Urothelium cell line (cell line): ENCODE results near the gene MSRB1.

Source experiments
- DNase-seq: peaks from one replicate; pipeline ENCODE4 v3.0.0; 2011; ENCODE audit warnings: low spot score, mixed read lengths
- FAIRE-seq: peaks from 2 replicates; lab custom pipeline; 2011; peaks lifted over from hg19 to GRCh38; lab: Jason Lieb, UNC

The MSRB1 gene, protein sequence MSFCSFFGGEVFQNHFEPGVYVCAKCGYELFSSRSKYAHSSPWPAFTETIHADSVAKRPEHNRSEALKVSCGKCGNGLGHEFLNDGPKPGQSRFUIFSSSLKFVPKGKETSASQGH

DNA sequence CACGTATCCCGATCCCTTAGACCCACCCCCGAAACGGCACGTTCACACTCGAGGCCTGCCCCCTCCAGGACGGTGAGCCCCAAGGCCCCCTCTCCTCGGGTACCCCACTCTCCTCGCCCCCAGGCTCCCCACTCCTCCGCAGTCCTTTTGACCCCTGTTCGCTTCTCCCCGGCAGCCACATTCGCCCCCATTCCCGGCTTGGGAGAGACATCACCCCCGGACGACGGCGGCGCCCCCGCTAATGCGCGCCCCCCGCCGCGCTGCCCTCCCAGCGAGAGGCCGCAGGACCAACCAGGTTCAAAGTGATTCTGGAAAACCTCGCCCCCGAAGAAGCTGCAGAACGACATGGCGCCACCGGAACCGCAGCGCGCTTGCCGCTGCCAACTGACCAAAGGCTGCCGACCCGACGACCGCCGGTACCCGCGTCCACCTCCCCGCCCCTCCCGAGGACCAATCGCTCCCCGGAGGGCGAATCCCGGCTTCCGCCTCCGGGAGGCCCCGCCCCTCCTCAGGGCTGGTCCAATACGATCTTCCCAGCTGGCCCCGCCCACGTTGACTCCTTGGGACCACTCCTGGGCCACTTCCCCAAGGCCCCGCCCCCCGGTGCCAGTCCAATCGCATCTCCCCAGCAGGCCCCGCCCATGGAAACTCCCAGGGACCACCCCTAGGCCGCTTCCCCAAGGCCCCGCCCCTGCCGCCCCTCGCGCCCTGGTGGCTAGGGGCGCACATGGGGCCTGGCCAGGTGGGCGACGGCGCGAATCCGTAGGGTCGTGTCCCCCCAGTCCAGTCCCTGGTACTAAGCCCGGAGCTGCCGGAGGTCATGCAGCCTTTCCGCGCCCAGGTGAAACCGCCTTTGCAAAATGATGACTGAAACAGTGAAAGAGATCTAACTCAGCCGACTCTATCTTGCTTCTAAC, at the start of gene MSRB1:
TSS of gene MSRB1 (minus strand) at position 390 of the 917 bp plus-strand sequence. CDS start at position 347, 43 bp downstream.
- FAIRE-seq (peak; percentile 79), DNase-seq (peak; percentile 100)

DNA sequence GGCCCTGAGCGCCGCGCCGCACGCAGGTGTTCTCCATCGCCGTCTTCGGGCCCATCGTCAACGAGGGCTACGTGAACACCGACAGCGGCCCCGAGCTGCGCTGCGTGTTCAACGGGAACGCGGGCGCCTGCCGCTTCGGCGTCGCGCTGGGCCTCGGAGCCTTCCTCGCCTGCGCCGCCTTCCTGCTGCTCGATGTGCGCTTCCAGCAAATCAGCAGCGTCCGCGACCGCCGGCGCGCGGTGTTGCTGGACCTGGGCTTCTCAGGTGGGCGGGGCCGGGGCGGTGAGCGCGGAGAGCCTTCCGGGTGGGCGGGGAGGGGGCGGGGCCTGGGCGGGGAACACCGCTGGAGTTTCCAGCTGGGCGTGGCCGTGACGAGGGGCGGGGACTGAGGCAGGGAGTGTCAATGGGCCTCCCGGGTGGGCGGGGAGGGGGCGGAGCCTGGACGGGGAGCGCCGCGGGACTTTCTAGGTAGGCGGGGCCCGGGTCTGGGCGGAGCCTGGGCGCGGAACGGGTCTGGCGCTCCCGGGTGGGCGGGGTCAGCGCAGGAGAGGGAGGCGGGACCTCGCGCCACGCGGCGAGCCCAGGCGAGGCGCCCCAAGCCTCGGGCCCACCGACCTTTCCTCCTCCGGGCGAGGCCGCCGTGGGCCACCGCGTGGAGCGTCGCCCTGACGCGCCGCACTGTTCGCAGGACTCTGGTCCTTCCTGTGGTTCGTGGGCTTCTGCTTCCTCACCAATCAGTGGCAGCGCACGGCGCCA, 49.1 kb upstream of the MSRB1 start:
- FAIRE-seq (no peak), DNase-seq (peak; percentile 67)

DNA sequence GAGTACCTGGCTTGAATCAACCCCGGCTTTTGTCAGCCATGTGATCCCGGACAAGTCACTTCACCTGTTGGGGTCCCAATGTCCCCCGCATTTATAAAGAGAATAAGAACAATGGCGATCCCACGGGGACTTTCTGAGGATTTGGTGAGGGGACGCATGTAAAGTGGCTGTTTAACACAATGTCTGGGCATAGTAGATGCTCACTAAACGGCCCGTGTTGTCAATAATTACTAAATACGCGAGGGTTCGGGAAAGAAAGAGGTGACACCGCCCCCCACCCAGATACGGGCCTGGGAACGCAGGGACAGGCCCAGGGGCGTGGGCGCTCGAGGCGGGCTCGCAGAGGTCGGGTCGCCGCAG, 48.6 kb upstream of the MSRB1 start:
- FAIRE-seq, result no peak

DNA sequence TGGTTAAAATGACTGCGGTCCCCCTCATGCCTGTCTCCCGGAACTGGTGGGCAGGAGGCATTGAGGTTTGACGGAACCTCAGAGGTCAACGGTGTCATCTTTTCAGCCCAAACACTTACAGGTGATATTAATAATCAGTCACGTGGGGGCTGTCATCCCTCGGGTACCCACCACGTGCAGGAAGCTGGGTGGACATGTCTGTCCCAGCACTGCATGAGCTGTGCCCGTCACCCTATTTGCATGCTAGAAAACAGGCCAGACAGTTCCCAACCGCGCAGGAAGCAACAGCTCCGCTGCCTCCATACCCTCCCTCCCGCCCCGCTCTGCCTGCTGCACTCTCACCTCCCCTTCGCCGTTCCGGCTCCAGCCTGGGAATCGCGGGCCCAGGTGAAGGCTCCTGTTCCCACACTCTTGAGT, 48.1 kb upstream of the MSRB1 start:
- FAIRE-seq, result no peak

More for the DNA sequence above, 48.6 kb upstream of the MSRB1 start:
- DNase-seq, result no peak

DNA sequence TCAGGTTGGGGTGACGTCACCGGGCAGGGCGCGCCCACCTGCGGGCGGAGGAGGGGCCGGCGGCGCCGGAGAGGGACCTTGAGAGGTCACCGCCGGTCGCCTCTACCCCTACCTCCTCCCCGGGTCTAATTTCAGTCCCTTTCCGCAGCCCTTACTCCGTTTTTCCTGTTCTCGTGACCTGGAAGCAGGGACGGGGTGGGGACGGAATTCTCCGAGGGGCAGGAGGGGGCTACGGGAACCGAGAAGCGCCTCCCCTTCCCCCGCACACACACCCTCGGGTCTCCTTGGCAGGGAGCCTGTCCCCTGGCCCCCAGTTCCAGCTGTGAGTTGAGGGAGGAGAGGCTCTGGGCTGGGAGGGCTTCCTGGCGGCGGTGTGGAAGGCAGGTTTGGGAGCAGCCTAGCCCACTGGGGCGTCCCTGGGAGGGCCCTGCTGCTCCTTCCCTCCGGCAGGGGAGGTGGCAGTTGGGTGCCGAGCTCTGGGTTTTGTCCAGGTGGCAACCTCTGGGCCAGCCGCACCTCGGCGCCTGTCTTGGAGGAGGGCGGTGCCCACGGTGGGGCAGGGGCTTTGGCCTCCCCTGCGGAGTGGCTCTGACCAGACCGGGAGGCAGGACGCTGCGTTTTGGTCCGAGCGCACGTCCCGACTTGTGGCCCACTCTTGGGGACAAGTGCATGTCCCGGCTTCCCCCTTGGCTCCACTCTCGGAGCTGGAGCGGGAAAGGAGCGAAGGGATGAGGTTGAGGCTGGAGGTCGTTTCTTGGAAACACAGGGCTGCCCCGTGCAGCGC, 47.5 kb upstream of the MSRB1 start:
- peak; percentile 65 for DNase-seq
- FAIRE-seq, result no peak

More for the DNA sequence above, 48.1 kb upstream of the MSRB1 start:
- DNase-seq, result no peak

DNA sequence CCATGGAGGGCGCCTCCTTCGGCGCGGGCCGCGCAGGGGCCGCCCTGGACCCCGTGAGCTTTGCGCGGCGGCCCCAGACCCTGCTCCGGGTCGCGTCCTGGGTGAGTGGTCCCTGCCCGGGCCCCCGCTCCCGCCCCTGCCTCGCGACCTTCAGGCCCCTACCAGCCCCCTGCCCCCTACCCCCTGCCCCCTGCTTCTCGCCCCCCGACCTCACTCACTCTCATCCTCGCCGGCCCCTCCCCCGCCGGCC, 47.0 kb upstream of the MSRB1 start:
- no peak for FAIRE-seq
- no peak for DNase-seq

DNA sequence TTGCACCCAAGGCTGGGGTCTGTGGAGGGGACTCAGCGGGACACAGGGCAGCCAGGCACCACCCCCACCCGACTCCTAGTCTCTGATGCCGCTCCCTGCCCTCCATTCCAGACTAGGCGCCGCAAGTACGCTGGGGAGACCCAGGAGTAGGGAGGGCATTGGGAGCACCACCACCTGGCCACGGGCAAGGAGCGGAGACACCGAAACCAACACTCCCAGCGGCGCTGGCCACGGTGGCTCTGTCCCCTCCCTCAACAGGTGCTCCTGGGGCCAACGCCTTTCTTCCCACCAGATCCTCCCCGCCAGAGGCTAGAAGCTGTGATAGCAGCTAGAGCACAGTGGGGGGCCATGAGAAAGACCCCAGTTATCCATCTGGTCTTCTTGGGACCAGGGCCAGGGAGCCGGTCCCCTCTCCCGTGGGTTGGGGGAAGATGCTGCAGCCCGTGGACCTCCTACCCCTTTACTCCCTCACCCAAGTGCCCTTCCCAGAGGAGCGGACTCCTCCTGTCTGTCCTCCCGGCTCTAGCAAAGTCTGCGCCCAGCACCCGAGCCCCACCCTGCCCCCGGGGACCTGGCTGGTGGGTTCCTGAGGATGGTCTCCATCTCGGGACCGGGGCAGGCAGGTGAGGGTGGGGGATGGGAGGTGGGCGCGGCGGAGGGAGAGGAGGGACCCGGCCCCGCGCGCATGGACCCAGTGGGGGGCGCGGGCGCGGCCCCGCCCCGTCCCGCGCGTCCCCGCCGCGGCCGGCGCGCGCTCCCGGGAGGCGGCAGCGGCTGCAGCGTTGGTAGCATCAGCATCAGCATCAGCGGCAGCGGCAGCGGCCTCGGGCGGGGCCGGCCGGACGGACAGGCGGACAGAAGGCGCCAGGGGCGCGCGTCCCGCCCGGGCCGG, 46.5 kb upstream of the MSRB1 start, which contains the start of gene SYNGR3:
TSS of gene SYNGR3 (plus strand) at position 762 of the 892 bp plus-strand sequence. CDS start 133 bp downstream, outside the sequence.
- DNase-seq (peak; percentile 77), FAIRE-seq (peak; percentile 80)

DNA sequence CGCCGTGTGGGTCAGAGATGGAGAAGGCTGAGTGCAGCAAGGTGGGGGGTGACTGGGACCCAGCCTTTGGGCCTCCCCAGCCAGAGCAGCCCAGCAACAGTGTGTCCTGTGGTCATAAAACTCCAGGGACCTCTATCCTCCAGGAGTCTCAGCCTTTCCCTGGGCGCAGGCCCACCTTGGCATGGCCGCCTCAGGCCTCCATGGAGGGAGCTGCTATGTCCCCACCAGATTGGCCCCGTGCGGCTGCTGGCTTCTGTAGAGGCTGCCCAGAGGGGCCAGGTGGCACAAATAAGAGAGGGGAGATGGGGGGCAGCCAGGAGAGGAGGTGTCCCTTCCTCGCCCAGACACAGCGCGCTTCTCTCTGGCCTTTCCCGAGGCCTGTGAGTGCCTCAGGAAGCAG, 44.2 kb upstream of the MSRB1 start:
- DNase-seq (no peak), FAIRE-seq (no peak)

DNA sequence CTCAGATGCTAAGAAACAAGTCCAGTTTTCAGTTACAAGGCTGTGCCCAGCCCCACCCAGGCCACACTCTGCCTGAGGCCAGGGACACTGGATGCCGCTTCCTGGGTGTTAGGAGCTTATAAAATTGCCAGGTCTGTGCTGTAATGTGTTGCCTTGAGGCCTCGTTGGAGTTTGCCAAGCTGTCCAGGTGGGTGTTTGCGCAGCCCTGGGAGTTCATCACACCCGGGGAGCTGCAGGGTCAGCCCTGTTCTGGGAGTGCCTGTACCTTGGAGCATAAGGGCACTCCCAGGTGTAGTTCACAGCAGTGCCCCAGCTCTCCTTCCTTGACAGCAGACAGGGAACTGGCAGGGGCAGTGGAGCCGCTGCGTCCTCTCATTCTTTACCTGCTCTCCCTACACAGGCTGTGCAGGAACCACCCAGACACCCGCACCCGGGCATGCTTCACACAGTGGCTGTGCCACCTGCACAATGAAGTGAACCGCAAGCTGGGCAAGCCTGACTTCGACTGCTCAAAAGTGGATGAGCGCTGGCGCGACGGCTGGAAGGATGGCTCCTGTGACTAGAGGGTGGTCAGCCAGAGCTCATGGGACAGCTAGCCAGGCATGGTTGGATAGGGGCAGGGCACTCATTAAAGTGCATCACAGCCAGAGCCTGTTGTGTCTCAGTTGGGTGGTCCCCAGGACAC, 42.6 kb upstream of the MSRB1 start:
- DNase-seq (no peak), FAIRE-seq (no peak)

DNA sequence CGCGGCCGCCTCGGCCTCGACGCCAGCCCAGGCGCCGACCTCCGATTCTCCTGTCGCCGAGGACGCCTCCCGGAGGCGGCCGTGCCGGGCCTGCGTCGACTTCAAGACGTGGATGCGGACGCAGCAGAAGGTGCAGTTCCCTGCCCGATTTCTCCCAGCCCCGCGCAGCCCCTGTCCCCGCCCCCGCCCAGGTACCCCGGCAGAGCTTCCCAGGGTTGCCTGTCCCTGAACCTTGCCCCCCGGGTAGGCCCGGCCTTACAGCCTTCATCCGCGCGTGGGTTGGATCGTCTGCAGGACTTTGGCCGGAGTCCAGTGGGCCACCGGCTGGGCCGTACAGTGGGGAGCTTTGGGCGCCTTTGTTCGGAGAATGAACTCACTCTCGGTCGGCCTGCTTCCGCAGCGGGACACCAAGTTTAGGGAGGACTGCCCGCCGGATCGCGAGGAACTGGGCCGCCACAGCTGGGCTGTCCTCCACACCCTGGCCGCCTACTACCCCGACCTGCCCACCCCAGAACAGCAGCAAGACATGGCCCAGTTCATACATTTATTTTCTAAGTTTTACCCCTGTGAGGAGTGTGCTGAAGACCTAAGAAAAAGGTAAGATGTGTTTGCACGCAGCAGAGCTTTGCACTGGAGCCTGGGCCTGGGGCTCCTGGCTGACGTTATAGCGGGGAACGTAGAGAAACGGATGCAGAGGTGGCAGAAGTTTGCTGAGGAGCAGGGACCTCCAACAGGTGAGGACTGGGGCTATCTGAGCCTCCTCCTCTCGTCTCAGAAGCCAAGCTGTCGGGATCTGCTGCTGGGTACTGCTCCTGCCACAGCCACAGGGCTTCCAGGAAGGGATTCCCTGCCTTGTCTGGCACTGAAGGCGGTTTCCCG, 41.6 kb upstream of the MSRB1 start:
- FAIRE-seq (no peak), DNase-seq (no peak)

DNA sequence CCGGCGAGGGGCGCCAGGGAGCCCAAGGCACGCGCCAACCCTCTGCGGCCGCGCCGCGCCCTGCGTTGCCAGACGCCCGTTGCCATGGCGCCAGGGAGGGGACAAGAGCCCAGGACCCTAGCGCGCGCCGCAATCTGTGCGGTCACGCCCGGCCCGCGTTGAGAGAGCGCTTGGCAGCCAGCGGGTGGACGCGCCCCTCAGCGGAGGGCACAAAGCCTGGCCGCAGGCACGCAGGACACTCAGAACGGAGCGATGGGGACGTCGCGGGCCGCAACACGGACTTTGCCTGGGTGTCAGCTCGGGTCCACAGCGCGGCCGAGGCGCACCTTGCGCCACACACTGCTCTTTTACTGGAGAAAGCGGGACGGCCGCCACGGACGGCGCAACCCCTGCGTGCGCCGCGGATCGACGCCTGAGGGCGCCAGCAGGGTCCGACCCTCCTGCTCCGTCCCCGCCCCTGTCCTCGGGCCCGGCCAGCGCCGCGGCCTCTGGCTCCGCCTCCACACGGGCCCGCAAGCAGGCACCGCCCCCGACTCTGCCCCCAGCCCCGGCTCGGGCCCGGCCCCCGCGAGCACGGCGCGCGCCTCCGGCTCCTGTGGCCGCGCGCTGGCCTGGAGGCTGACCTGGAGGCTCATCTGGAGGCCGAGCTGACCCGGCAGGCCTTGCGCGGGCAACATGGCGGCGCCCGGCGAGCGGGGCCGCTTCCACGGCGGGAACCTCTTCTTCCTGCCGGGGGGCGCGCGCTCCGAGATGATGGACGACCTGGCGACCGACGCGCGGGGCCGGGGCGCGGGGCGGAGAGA, 40.7 kb upstream of the MSRB1 start, which contains the start of gene GFER:
TSS of gene GFER (plus strand) at position 650 of the 803 bp plus-strand sequence. CDS start at position 676, 26 bp downstream.
- DNase-seq (peak; percentile 99), FAIRE-seq (peak; percentile 73)

DNA sequence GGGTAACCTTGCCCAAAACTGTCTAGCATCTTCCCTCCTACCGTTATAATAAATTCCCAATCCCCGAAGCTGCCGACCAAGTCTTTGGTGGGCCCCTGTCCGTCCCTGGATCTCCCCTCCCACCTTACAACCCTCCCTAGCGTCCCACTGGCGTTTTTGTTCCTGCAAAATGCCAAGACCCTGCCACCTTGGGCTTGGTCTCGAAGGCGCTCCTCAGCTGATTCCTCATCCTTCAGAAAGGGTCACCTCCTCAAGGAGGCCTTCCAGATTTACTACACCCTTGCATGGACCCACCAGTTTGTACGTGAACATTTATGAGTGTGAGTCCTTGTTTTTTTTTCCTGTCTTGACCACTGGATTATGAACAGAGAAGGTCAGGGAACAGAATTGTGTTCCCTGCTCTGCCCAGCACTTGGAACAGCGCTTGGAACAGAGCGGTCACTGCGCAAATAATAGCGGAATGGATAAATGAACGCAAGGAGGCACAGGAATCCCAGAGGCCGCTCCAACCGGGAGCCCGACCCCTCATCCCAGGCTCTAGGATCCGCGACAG, 40.1 kb upstream of the MSRB1 start:
- DNase-seq (no peak), FAIRE-seq (no peak)

DNA sequence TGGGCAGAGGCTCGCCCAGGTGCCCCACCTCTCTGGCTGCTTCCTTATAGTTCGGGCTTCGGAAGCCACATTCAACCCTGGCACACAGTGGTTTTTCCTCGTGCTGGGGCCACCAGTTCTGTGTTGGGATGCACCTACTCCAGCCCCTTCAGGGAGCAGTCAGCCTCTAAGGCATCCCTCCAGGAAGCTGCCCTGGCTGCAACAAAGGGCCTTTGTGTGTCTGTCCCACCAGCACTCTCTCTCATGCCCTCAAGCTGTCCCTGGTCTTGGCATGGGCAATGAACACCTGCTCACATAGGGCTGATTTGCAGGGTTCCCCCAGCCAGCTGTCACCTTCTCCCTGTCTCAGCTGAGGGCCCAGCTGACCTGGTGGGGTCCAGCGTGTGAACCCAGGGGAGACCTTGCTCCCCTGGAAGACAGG, 39.0 kb upstream of the MSRB1 start:
- peak; percentile 41 for DNase-seq
- FAIRE-seq, result no peak

DNA sequence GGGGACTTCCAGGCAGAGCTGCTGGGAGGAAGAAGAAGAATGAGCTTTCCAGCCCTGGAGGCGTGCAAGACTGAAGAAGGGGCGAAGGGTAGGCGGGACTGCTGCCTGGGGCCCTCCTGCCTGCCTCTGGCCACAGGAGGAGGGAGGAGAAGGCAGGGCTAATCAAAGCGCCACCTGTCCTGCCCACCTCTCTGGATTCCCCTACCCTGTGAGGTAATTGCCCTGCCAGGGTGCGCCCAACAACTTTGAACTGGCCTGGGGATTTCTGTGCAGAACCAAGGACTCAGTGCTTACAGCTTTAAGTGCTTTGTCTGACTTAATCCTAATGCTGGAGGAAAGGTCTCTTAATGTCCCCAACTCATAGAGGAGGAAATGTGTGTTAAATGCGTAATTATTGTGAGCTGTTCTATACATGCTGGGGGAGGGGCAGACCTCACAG, 38.4 kb upstream of the MSRB1 start, which contains the start of gene NOXO1:
TSS of gene NOXO1 (minus strand) at position 72 of the 439 bp plus-strand sequence. CDS start 290 bp downstream, outside the sequence.
- no peak for DNase-seq
- no peak for FAIRE-seq

DNA sequence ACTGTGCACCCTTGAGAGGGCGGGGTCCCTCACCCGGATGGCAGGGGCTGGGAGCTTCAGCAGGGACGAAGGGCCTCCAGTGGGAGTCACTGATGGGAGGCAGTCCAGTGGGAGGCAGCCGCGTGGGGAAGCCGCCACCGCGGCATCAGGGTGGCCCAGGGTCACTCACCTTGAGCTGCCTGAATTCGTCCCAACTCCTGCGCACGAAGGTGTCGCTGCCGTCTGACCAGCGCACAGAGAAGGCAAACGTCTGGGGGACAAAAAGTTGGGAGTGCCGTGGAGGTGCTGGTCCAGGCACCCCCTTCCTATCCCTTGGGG, 37.7 kb upstream of the MSRB1 start:
- DNase-seq, result no peak
- FAIRE-seq, result no peak

DNA sequence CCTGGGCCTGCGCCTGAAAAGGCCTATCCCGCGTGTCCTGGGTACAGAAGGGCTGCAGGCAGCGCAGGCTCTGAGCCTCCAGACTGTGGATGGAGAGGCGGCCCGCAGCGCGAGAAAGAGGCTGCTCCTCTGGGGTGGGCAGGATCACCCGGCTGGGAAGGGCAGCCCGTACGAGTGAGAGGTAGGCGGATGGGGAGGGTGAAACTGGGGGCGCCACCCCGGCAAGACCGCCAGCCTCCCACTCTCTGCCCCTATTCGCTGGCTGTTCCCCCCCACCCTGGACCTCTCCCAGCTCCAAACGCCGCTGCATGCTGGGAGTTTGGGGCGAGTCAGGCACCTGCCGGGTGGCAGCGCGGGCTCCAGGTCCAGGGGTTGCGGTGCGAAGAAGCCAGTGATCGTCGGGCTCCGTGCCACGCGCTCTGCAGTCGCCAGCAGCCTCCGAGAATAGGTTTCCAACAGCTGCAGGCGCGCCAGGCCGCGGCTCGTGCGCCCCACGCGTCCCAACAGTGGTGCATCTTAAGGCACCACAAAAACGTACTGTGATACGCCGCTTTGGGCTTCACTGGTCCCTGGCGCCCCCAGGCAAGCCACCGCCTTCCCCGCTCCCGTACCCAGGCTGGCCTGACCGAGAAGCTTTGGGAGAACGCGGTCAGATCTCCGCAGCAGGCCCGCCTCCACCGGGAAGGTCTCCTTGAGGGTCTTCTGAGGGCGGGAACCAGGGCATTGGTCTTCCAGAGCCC, 37.2 kb upstream of the MSRB1 start:
- FAIRE-seq (no peak), DNase-seq (no peak)
